Kidney (tissue), 14 donors: ENCODE measurements around the gene ZDHHC8. TPM values are rescaled to one million over a fixed set of nuclear protein-coding genes. Genes with fewer than 3 reads are reported as not detected.
A peak's percentile ranks its signal among the peaks of the same experiment; 100 is the strongest.

Source experiments
- DNase-seq, 5 donors: peaks; one replicate each; pipeline ENCODE4 v3.0.0-alpha.2; 2013 to 2020
- FAIRE-seq: peaks from 2 replicates; lab custom pipeline; 2012; peaks lifted over from hg19 to GRCh38; lab: Jason Lieb, UNC
- H3K27ac ChIP-seq, 2 donors: one replicate each; pipeline ENCODE4 v1.7.0; 2013; ENCODE audit warnings: low read depth in 2 of 2, low read length in 2 of 2, inconsistent platforms in 1 of 2
- H3K27me3 ChIP-seq: one replicate; pipeline ENCODE4 v1.7.1; 2013; ENCODE audit warnings: low read length, inconsistent platforms; ENCODE audit not compliant: control insufficient read depth, insufficient read depth
- H3K36me3 ChIP-seq, 3 donors: one replicate each; pipeline versions ENCODE4 v1.7.0 to v1.7.1; 2013; ENCODE audit warnings: low read length in 3 of 3, control low read depth in 1 of 3, inconsistent platforms in 1 of 3; ENCODE audit not compliant: insufficient read depth in 3 of 3, control insufficient read depth in 2 of 3
- H3K4me1 ChIP-seq, 3 donors: one replicate each; pipeline versions ENCODE4 v1.7.0 to v1.7.1; 2013; ENCODE audit warnings: low read length in 3 of 3, inconsistent platforms in 1 of 3, low read depth in 1 of 3; ENCODE audit not compliant: control insufficient read depth in 2 of 3, insufficient read depth in 2 of 3
- H3K4me3 ChIP-seq, 3 donors: one replicate each; pipeline versions ENCODE4 v1.7.0 to v1.8.1; 2013; ENCODE audit warnings: low read length in 3 of 3, control low read depth in 1 of 3, inconsistent platforms in 1 of 3
- H3K9ac ChIP-seq, 3 donors: one replicate each; pipeline versions ENCODE4 v1.7.0 to v1.7.1; 2013; ENCODE audit warnings: low read length in 3 of 3, control low read depth in 1 of 3, inconsistent platforms in 1 of 3
- H3K9me3 ChIP-seq, 3 donors: one replicate each; pipeline versions ENCODE4 v1.7.0 to v1.7.1; 2013; ENCODE audit warnings: low read length in 3 of 3, control low read depth in 1 of 3, inconsistent platforms in 1 of 3; ENCODE audit not compliant: control insufficient read depth in 2 of 3, insufficient read depth in 1 of 3
- intact Hi-C: fragments of 100-400 bp; cut with DNase I; formaldehyde crosslinking; loops from one replicate; pipeline ENCODE4 v1.11.1; 2022
- polyA plus RNA-seq: library from polyadenylated mRNA; stranded (reverse); fragments of 350-450 nt; fragmentation: Illumina TruSeq; extraction: RNeasy Lipid Tissue Mini Kit (QIAGEN cat#74804); gene quantifications from one replicate; pipeline ENCODE4 v1.2.3, GENCODE V29; 2014; ENCODE audit warnings: low read depth, low replicate concordance; ENCODE audit not compliant: insufficient read depth
- total RNA-seq: library from RNA; stranded (reverse); fragmentation: NEBNext Ultra II Directional; extraction: Animal tissue kit (Norgen Biotek cat#: 25700); gene quantifications from one replicate; pipeline ENCODE4 v1.2.1, GENCODE V29; 2021
- TF ChIP-seq, protein P1 (sequence below): IDR thresholded peaks from 3 replicates; pipeline ENCODE4 v1.5.1; 2012; ENCODE audit warnings: mild to moderate bottlenecking, moderate library complexity, borderline replicate concordance; ENCODE audit not compliant: insufficient read depth; ENCODE audit errors: extremely low read depth
- donor health status: control.
- donor health status: control.
- donor health status: control.
- donor health status: control.
- donor health status: control.
- donor health status: DM: yes; HTN: yes; CAD: no.
- donor health status: Normal renal cell carcinoma (clear cell type).

ZDHHC8 gene
- total and polyA plus RNA-seq, 2 donors from 2014 or later = 18.8 to 57.1 TPM

- DNase-seq = peak in 1 of 5 donors; percentile 26
- intact Hi-C loops = no loop called here
Measured at GRCh38 chr22:20093418-20094196, 38.0 kb upstream of the ZDHHC8 start.

DNA sequence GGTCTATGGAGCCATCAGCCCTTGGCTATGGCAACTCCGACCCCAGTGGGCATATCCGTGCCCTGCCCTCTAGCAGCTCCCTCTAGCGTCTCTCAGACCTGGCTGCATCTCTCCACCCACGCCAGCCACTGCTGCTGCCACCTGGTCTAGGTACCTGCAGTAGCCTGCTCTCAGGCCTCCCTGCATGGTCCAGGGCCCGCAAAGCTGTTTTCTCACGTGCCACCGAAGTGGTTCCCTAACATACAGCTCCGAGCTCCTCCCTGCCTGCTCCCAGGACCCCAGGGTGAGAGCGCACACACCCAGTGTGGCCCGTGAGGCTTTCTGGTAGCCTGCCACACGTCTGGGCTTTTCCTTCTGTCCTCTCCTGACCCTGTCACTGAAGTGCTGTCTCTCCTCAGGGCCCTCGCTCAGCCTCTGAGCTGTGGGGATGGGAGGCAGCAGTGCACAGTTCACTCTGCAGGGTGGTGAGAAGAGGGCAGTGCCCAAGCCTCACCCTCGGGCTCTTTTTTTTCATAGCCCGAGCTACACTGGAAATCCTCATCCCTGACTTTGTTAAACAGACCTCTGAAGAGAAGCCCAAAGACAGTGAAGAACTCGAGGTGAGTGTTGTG lies 37.3 kb upstream of the ZDHHC8 start:
- TF ChIP-seq, protein P1, sequence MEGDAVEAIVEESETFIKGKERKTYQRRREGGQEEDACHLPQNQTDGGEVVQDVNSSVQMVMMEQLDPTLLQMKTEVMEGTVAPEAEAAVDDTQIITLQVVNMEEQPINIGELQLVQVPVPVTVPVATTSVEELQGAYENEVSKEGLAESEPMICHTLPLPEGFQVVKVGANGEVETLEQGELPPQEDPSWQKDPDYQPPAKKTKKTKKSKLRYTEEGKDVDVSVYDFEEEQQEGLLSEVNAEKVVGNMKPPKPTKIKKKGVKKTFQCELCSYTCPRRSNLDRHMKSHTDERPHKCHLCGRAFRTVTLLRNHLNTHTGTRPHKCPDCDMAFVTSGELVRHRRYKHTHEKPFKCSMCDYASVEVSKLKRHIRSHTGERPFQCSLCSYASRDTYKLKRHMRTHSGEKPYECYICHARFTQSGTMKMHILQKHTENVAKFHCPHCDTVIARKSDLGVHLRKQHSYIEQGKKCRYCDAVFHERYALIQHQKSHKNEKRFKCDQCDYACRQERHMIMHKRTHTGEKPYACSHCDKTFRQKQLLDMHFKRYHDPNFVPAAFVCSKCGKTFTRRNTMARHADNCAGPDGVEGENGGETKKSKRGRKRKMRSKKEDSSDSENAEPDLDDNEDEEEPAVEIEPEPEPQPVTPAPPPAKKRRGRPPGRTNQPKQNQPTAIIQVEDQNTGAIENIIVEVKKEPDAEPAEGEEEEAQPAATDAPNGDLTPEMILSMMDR = no peak
- H3K4me3 ChIP-seq = no peak overlapping the region
- H3K36me3 ChIP-seq = peaks cover 29 to 62% (median 54%) of the 10 kb centered on the region in 3 donors
- peaks cover 0 to 2% (median 0%) of the 10 kb centered on the region in 3 donors for H3K9me3 ChIP-seq
- no peak overlapping the region for H3K9ac ChIP-seq
- intact Hi-C loops = no loop called here
- H3K27me3 ChIP-seq = no peaks in the 10 kb centered on the region
- peak overlapping the region in 1 of 2 donors; percentile 0 for H3K27ac ChIP-seq
- FAIRE-seq (no peak), DNase-seq (peak in 1 of 5 donors; percentile 66)
- peaks cover 0 to 5% (median 0%) of the 10 kb centered on the region in 3 donors for H3K4me1 ChIP-seq

More at GRCh38 chr22:20093418-20094196, 38.0 kb upstream of the ZDHHC8 start:
- H3K27ac ChIP-seq = peak overlapping the region in 1 of 2 donors; percentile 0
- no peak overlapping the region for H3K9ac ChIP-seq
- TF ChIP-seq, protein P1 = no peak
- no peak for FAIRE-seq
- peaks cover 0 to 2% (median 0%) of the 10 kb centered on the region in 3 donors for H3K9me3 ChIP-seq
- H3K27me3 ChIP-seq = no peaks in the 10 kb centered on the region
- H3K4me1 ChIP-seq = peaks cover 0 to 5% (median 0%) of the 10 kb centered on the region in 3 donors
- peaks cover 33 to 61% (median 56%) of the 10 kb centered on the region in 3 donors for H3K36me3 ChIP-seq
- H3K4me3 ChIP-seq = no peak overlapping the region

DNA sequence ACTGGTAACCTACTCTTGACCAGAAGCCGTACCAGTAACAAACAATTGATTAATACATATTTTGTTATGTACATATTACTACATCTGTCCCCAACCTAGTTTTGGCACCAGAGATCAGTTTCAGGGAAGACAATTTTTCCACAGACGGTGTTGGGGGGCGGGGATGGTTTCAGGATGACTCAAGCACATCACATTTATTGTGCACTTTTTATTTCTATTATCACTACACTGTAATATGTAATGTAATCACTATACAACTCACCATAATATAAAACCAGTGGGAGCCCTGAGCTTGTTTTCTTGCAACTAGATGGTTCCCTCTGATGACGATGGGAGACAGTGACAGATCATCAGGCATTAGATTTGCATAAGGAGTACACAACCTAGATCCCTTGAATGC lies 36.1 kb upstream of the ZDHHC8 start:
- Histone ChIP-seq H3K4me1 (peaks cover 0 to 5% (median 0%) of the 10 kb centered on the region in 3 donors), H3K9me3 (peaks cover 0 to 2% (median 0%) of the 10 kb centered on the region in 3 donors), H3K27ac (no peak overlapping the region), H3K36me3 (peaks cover 24 to 50% (median 48%) of the 10 kb centered on the region in 3 donors), H3K4me3 (no peak overlapping the region), H3K9ac (no peak overlapping the region), H3K27me3 (no peaks in the 10 kb centered on the region)
- TF ChIP-seq, protein P1 = no peak
- intact Hi-C loops = no loop called here
- peak in 1 of 5 donors; percentile 8 for DNase-seq
- no peak for FAIRE-seq
